ENCODE data around the gene HERC3. TPM values are rescaled to one million over a fixed set of nuclear protein-coding genes. Genes with fewer than 3 reads are reported as not detected.
A peak's percentile ranks its signal among the peaks of the same experiment; 100 is the strongest.

Gene HERC3
- total RNA-seq, 4 donors from 2014 or later: 50.5 to 73.4 (median 57.4) TPM

- TF ChIP-seq CTCF (IDR thresholded peaks at IDR 0.05) (no peak), POLR2A (IDR thresholded peaks at IDR 0.05) (no peak)
- Histone ChIP-seq H3K27me3 (no peaks in the 10 kb centered on the region), H3K4me3 (no peak overlapping the region), H3K27ac (no peak overlapping the region), H3K36me3 (peaks cover 0 to 21% (median 0%) of the 10 kb centered on the region in 3 donors), H3K4me1 (no peaks in the 10 kb centered on the region), H3K9me3 (no peaks in the 10 kb centered on the region)
- no peak for DNase-seq
Observed at GRCh38 chr4:88649716-88650115, 57.4 kb downstream of the HERC3 start.

GRCh38 chr4:88653371-88653946 is 61.2 kb downstream of the HERC3 start:
- DNase-seq: no peak
- no peak for TF ChIP-seq CTCF (IDR thresholded peaks at IDR 0.05)
- TF ChIP-seq POLR2A (IDR thresholded peaks at IDR 0.05): no peak
- no peaks in the 10 kb centered on the region for H3K4me1 ChIP-seq
- H3K4me3 ChIP-seq: no peak overlapping the region
- H3K9me3 ChIP-seq: no peaks in the 10 kb centered on the region
- no peaks in the 10 kb centered on the region for H3K27me3 ChIP-seq
- H3K36me3 ChIP-seq: peaks cover 0 to 39% (median 0%) of the 10 kb centered on the region in 3 donors
- H3K27ac ChIP-seq: no peak overlapping the region

GRCh38 chr4:88655226-88655625 is 62.9 kb downstream of the HERC3 start:
- H3K27ac ChIP-seq: no peak overlapping the region
- H3K9me3 ChIP-seq: no peaks in the 10 kb centered on the region
- TF ChIP-seq POLR2A (IDR thresholded peaks at IDR 0.05) (no peak), CTCF (IDR thresholded peaks at IDR 0.05) (no peak)
- no peak overlapping the region for H3K4me3 ChIP-seq
- no peaks in the 10 kb centered on the region for H3K27me3 ChIP-seq
- H3K4me1 ChIP-seq: no peaks in the 10 kb centered on the region
- no peak for DNase-seq
- H3K36me3 ChIP-seq: peaks cover 0 to 39% (median 0%) of the 10 kb centered on the region in 3 donors

- Histone ChIP-seq H3K36me3 (peaks cover 0 to 34% (median 0%) of the 10 kb centered on the region in 3 donors), H3K9me3 (no peaks in the 10 kb centered on the region), H3K27me3 (no peaks in the 10 kb centered on the region), H3K4me1 (no peaks in the 10 kb centered on the region), H3K27ac (no peak overlapping the region), H3K4me3 (no peak overlapping the region)
- peak in 1 of 3 donors; percentile 64 for DNase-seq
- no peak for TF ChIP-seq POLR2A (IDR thresholded peaks at IDR 0.05)
- peak; percentile 32 to 82 (median 66) for TF ChIP-seq CTCF (IDR thresholded peaks at IDR 0.05)
Observed at GRCh38 chr4:88659055-88659889, 67.0 kb downstream of the HERC3 start.

GRCh38 chr4:88659890-88660208 is 67.6 kb downstream of the HERC3 start:
- no peak overlapping the region for H3K4me3 ChIP-seq
- H3K36me3 ChIP-seq: peaks cover 0 to 33% (median 0%) of the 10 kb centered on the region in 3 donors
- H3K27ac ChIP-seq: no peak overlapping the region
- H3K4me1 ChIP-seq: no peaks in the 10 kb centered on the region
- DNase-seq: no peak
- TF ChIP-seq POLR2A (IDR thresholded peaks at IDR 0.05) (no peak), CTCF (IDR thresholded peaks at IDR 0.05) (no peak)
- no peaks in the 10 kb centered on the region for H3K27me3 ChIP-seq
- H3K9me3 ChIP-seq: no peaks in the 10 kb centered on the region
